GM12878 (cell line): ENCODE measurements around the gene FUT6. TPM values are rescaled to one million over a fixed set of nuclear protein-coding genes. Genes with fewer than 3 reads are reported as not detected.

ENCODE experiments used
- ATAC-seq: fragments of 200-7000 bp; cut with Tn5 transposase; 3 replicates; pipeline ENCODE4 v1.9.1; 2020; ENCODE audit warnings: mild to moderate bottlenecking, moderate library complexity
- BruUV-seq: library from RNA; stranded (reverse); fragments of 400-500 nt; replicated peaks from 2 replicates; lab custom pipeline; 2021; lab: Mats Ljungman, UMichigan
- CTCF ChIA-PET: fragments of 300-600 bp; sonication (Branson Sonifier 250); formaldehyde crosslinking; extraction: SDS; loops from one replicate; lab custom pipeline; 2021; ENCODE audit warnings: inconsistent platforms; lab: Yijun Ruan, JAX
- POLR2A ChIA-PET: fragments of 350-600 bp; formaldehyde crosslinking; extraction: SDS; loops from one replicate; lab custom pipeline; 2021; ENCODE audit warnings: inconsistent platforms; lab: Charles Lee
- RAD21 ChIA-PET: fragments of 300-600 bp; sonication (Branson Sonifier 250); formaldehyde crosslinking; loops from one replicate; lab custom pipeline; 2023; ENCODE audit warnings: antibody characterized with exemption; ENCODE audit not compliant: unreplicated experiment; lab: Charles Lee
- SMC1A ChIA-PET: fragments of 300-600 bp; sonication (Branson Sonifier 250); formaldehyde crosslinking; loops from one replicate; lab custom pipeline; 2023; ENCODE audit not compliant: unreplicated experiment, uncharacterized antibody; lab: Charles Lee
- DNase-seq: peaks from one replicate; pipeline ENCODE4 v3.0.0-alpha.2; 2011; ENCODE audit warnings: low read depth, low spot score
- FAIRE-seq: peaks from 3 replicates; lab custom pipeline; 2011; peaks lifted over from hg19 to GRCh38; lab: Jason Lieb, UNC
- H2AFZ ChIP-seq: 2 replicates; pipeline ENCODE4 v1.6.0; 2011; ENCODE audit warnings: low read depth, low read length, control low read depth; ENCODE audit not compliant: control insufficient read depth
- H3K27ac ChIP-seq: 2 replicates; pipeline ENCODE4 v1.5.1; 2011; ENCODE audit warnings: control low read depth; ENCODE audit not compliant: control insufficient read depth, insufficient read depth
- H3K27me3 ChIP-seq, 2 experiments: replicated peaks in 1 of 2; 2 replicates each; pipeline versions ENCODE4 v1.6.0 to v1.6.1; 2011; ENCODE audit warnings: low read length in 1 of 2; ENCODE audit not compliant: control insufficient read depth in 2 of 2, insufficient read depth in 2 of 2
- H3K36me3 ChIP-seq, 2 experiments: 2 replicates each; pipeline ENCODE4 v1.5.1; 2011; ENCODE audit warnings: low read length in 1 of 2; ENCODE audit not compliant: control insufficient read depth in 2 of 2, insufficient read depth in 2 of 2
- H3K4me1 ChIP-seq: 2 replicates; pipeline ENCODE4 v1.6.1; 2011; ENCODE audit warnings: mild to moderate bottlenecking, low read length, moderate library complexity, mixed read lengths; ENCODE audit not compliant: control insufficient read depth, insufficient read depth
- H3K4me2 ChIP-seq: 2 replicates; pipeline ENCODE4 v1.6.0; 2011; ENCODE audit warnings: control low read depth; ENCODE audit not compliant: control insufficient read depth, insufficient read depth
- H3K4me3 ChIP-seq: fragments of 200-600 bp; sonication (generic); 2 replicates; pipeline ENCODE4 v1.5.1; 2016
- H3K79me2 ChIP-seq: 2 replicates; pipeline ENCODE4 v1.6.0; 2011; ENCODE audit warnings: low read length; ENCODE audit not compliant: control insufficient read depth, insufficient read depth
- H3K9ac ChIP-seq: 2 replicates; pipeline ENCODE4 v1.8.0; 2011; ENCODE audit warnings: low read length, control low read depth, mixed read lengths; ENCODE audit not compliant: control insufficient read depth, insufficient read depth
- H3K9me3 ChIP-seq: replicated peaks from 3 replicates; pipeline ENCODE4 v1.5.1; 2011; ENCODE audit warnings: mild to moderate bottlenecking, low read length; ENCODE audit not compliant: control insufficient read depth, insufficient read depth
- H4K20me1 ChIP-seq: 2 replicates; pipeline ENCODE4 v1.6.0; 2011; ENCODE audit not compliant: control insufficient read depth, insufficient read depth
- HCFC1 ChIP-seq: fragments of 150-350 bp; IDR thresholded peaks from 2 replicates; pipeline ENCODE4 v1.6.1; 2014; ENCODE audit warnings: low read length
- IRF4 ChIP-seq: IDR thresholded peaks from 2 replicates; pipeline ENCODE4 v1.6.1; 2011; ENCODE audit warnings: low read depth, low read length
- MEF2B ChIP-seq: fragments of 450-650 bp; IDR thresholded peaks from 2 replicates; pipeline ENCODE4 v1.6.1; 2018; ENCODE audit warnings: mild to moderate bottlenecking, moderate library complexity; ENCODE audit not compliant: partially characterized antibody, poor library complexity, severe bottlenecking
- RUNX3 ChIP-seq: IDR thresholded peaks from 2 replicates; pipeline ENCODE4 v1.6.1; 2012; ENCODE audit warnings: low read length, inconsistent platforms
- SIX5 ChIP-seq: IDR thresholded peaks from 2 replicates; pipeline ENCODE4 v1.6.1; 2011; ENCODE audit warnings: mild to moderate bottlenecking, low read depth, low read length, moderate library complexity; ENCODE audit not compliant: severe bottlenecking
- STAT3 ChIP-seq: IDR thresholded peaks from 2 replicates; pipeline ENCODE4 v1.6.1; 2011; ENCODE audit warnings: low read depth, low read length, improper control_type of control experiment
- TBL1XR1 ChIP-seq: IDR thresholded peaks from 2 replicates; pipeline ENCODE4 v1.6.1; 2012; ENCODE audit warnings: low read depth, low read length, improper control_type of control experiment
- TCF7 ChIP-seq: IDR thresholded peaks from 2 replicates; pipeline ENCODE4 v1.6.1; 2014; ENCODE audit warnings: antibody characterized with exemption, borderline replicate concordance
- WGBS: methylation state at CpG from one replicate; pipeline ENCODE4 v1.1.6; 2016; ENCODE audit warnings: low lambda C conversion rate; ENCODE audit not compliant: insufficient replicate concordance, insufficient coverage; ENCODE audit errors: missing lambda C conversion rate; 5-methylcytosine and 5-hydroxymethylcytosine counted together
- in situ Hi-C: fragments of 300-500 bp; cut with MboI; formaldehyde crosslinking; loops from 9 replicates; pipeline ENCODE4 v1.14.3; 2018; ENCODE audit warnings: mixed read lengths
- intact Hi-C: fragments of 100-400 bp; cut with micrococcal nuclease; formaldehyde crosslinking; loops from one replicate; pipeline ENCODE4 v1.14.2; 2022; ENCODE audit not compliant: unreplicated experiment
- polyA plus RNA-seq, 11 experiments: library from polyadenylated mRNA; depleted of rRNA in 4 of 11; unstranded in 6 of 11; stranded (reverse) in 5 of 11; fragments of >200 nt; fragmentation: Nextera tagmentation in 4 of 11; fragmentation: Illumina TruSeq in 1 of 11; extraction: Ambion mirVana in 4 of 11; extraction: Trizol in 1 of 11; gene quantifications; 1 replicate in 1 of 11; 2 replicates in 10 of 11; pipeline versions ENCODE4 v1.2.1 to v1.2.3, GENCODE V29; 2011 to 2016; ENCODE audit warnings: inconsistent platforms in 2 of 11, missing spikeins in 2 of 11, low read depth in 1 of 11
- total RNA-seq, 4 experiments: library from RNA; depleted of rRNA in 3 of 4; stranded (reverse); fragments of >200 nt in 3 of 4; fragmentation: Illumina TruSeq in 1 of 4; extraction: Trizol in 1 of 4; gene quantifications; 2 replicates each; pipeline versions ENCODE4 v1.2.1 to v1.2.3, GENCODE V29; 2013 to 2021
- TF ChIP-seq, protein P1 (sequence below): fragments of 450-650 bp; formaldehyde crosslinking; IDR thresholded peaks from 2 replicates; pipeline ENCODE4 v1.5.0; 2022; ENCODE audit warnings: mild to moderate bottlenecking, missing genetic modification characterization
- TF ChIP-seq, protein P2 (sequence below): fragments of 450-650 bp; IDR thresholded peaks from 2 replicates; pipeline ENCODE4 v1.6.1; 2016; ENCODE audit warnings: mild to moderate bottlenecking

FUT6 gene
- total and polyA plus RNA-seq, 10 of the 15 experiments (the other 5 are each of a cell fraction or from before 2014, with no cell fraction given) = not detected

DNA sequence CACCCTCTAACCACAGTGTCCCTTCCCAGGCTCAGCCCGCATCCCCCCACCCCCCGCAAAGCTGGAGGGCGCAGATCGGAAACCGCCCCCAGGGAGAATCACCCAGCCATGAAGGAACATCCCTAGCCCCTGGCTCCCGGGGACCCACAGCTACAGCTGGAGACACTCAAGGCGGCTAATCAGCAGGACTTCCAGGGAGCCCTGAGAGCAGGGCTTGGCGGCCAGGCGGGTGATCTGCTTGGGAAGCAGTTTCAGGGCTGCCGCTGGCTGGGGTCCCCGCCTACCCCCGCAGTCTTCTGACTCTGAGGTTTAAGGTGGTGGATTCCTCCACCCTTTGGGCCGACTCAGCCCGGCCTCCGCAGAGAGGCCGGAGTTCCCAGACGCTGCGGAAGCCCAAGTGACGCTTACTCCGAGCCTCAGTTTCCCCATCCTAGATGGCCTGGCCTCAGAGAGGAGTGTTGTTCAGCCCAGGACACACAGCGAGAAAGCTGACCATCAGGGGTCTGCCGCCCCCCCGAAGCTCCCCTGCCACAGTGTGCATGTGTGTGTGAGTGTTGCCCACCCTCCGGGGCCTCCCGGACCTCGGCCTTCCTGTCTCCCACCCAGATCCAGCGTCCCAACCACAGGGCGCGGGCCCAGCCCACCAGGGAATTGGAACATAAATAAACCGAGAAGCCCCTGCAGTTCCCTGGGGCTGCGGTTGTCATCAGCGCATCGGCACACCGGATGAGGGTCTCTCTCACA is 9.8 kb downstream of the FUT6 start (continued):
- TF ChIP-seq HCFC1 = no peak
- TF ChIP-seq, protein P1, sequence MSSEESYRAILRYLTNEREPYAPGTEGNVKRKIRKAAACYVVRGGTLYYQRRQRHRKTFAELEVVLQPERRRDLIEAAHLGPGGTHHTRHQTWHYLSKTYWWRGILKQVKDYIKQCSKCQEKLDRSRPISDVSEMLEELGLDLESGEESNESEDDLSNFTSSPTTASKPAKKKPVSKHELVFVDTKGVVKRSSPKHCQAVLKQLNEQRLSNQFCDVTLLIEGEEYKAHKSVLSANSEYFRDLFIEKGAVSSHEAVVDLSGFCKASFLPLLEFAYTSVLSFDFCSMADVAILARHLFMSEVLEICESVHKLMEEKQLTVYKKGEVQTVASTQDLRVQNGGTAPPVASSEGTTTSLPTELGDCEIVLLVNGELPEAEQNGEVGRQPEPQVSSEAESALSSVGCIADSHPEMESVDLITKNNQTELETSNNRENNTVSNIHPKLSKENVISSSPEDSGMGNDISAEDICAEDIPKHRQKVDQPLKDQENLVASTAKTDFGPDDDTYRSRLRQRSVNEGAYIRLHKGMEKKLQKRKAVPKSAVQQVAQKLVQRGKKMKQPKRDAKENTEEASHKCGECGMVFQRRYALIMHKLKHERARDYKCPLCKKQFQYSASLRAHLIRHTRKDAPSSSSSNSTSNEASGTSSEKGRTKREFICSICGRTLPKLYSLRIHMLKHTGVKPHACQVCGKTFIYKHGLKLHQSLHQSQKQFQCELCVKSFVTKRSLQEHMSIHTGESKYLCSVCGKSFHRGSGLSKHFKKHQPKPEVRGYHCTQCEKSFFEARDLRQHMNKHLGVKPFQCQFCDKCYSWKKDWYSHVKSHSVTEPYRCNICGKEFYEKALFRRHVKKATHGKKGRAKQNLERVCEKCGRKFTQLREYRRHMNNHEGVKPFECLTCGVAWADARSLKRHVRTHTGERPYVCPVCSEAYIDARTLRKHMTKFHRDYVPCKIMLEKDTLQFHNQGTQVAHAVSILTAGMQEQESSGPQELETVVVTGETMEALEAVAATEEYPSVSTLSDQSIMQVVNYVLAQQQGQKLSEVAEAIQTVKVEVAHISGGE (CRISPR knock-in tag) = no peak
- no peak for TF ChIP-seq TCF7

GRCh38 chr19:5828661-5829566 is 10.6 kb downstream of the FUT6 start:
- H3K4me3 ChIP-seq = peak overlapping the region; percentile 63
- FAIRE-seq (no peak), DNase-seq (no peak)

More at GRCh38 chr19:5828661-5829566, 10.6 kb downstream of the FUT6 start:
- ChIA-PET CTCF (interaction anchor here (2.7 kb wide), 1 partner anchor 25 kb away, joined by 10 read pairs; no protein-coding TSS in a partner anchor), POLR2A (interaction anchor here (0.7 kb wide), 2 partner anchors 109 to 361 kb away, joined by 3 to 7 read pairs; partner anchors contain the start of gene LONP1), RAD21 (no interaction called here), SMC1A (interaction anchor here (0.9 kb wide), 1 partner anchor 25 kb away, joined by 3 read pairs; no protein-coding TSS in a partner anchor)
- Histone ChIP-seq H3K27ac (peak overlapping the region; percentile 70; the same call in 1 of the 2 replicates), H3K36me3 (no peaks in the 10 kb centered on the region), H3K4me2 (peak overlapping the region; percentile 93), H3K79me2 (no peaks in the 10 kb centered on the region), H2AFZ (peak overlapping the region; percentile 87), H3K9ac (peak overlapping the region; percentile 82), H3K9me3 (no peaks in the 10 kb centered on the region), H3K27me3 (peaks cover 0 to 4% of the 10 kb centered on the region in 2 experiments; a peak in 2 of 4 replicates), H3K4me1 (peaks cover 24% of the 10 kb centered on the region), H4K20me1 (no peaks in the 10 kb centered on the region)
- in situ Hi-C loops (no loop called here), intact Hi-C loops (no loop called here)
- ATAC-seq = peak; percentile 55
- TF ChIP-seq RUNX3 = no peak
- TF ChIP-seq STAT3 = no peak
- TF ChIP-seq SIX5 = no peak
- no peak for TF ChIP-seq TBL1XR1
- no peak for TF ChIP-seq IRF4
- TF ChIP-seq, protein P2, sequence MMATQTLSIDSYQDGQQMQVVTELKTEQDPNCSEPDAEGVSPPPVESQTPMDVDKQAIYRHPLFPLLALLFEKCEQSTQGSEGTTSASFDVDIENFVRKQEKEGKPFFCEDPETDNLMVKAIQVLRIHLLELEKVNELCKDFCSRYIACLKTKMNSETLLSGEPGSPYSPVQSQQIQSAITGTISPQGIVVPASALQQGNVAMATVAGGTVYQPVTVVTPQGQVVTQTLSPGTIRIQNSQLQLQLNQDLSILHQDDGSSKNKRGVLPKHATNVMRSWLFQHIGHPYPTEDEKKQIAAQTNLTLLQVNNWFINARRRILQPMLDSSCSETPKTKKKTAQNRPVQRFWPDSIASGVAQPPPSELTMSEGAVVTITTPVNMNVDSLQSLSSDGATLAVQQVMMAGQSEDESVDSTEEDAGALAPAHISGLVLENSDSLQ = no peak
- TF ChIP-seq MEF2B = peak; percentile 75
- 2% methylated on average over 40 of the region's 47 CpGs for WGBS
- TSS peak; percentile 96 for BruUV-seq
